C4-2B (cell line): Measurements from ENCODE around the gene HEXB.

ENCODE experiments used
- CTCF ChIP-seq: fragments of 450-650 bp; conservative IDR thresholded peaks from 2 replicates; pipeline ENCODE4 v1.5.1; 2017; ENCODE audit warnings: mild to moderate bottlenecking
- ZFX ChIP-seq: fragments of 450-650 bp; IDR thresholded peaks from 2 replicates; pipeline ENCODE4 v1.6.1; 2017

- TF ChIP-seq CTCF (no peak), ZFX (no peak)
These were observed 53.4 kb downstream of the HEXB start for GRCh38 chr5:74738406-74738805.
